HAP-1 (cell line): ENCODE data around the gene COPB2.

Experiments used
- DNase-seq, 2 experiments: peaks; one replicate each; pipeline ENCODE4 v3.0.0-alpha.2; 2016 to 2020; ENCODE audit warnings: low spot score in 2 of 2
- H3K27me3 ChIP-seq: fragments of 250-450 bp; sonication (Bioruptor Pico); 2 replicates; pipeline ENCODE4 v1.5.1; 2020; ENCODE audit warnings: low read depth, mild to moderate bottlenecking, moderate library complexity
- H3K36me3 ChIP-seq: fragments of 250-450 bp; sonication (Bioruptor Pico); replicated peaks from 2 replicates; pipeline ENCODE4 v1.5.1; 2020; ENCODE audit warnings: mild to moderate bottlenecking
- H3K4me1 ChIP-seq: fragments of 250-450 bp; sonication (Bioruptor Pico); 2 replicates; pipeline ENCODE4 v1.5.1; 2020; ENCODE audit warnings: mild to moderate bottlenecking
- H3K4me3 ChIP-seq: fragments of 250-450 bp; sonication (Bioruptor Pico); 2 replicates; pipeline ENCODE4 v1.5.1; 2020; ENCODE audit warnings: mild to moderate bottlenecking, moderate library complexity
- H3K9me3 ChIP-seq: fragments of 250-450 bp; sonication (Bioruptor Pico); 2 replicates; pipeline ENCODE4 v1.5.1; 2020; ENCODE audit warnings: mild to moderate bottlenecking, moderate library complexity
- in situ Hi-C: fragments of 300-500 bp; cut with MboI; formaldehyde crosslinking; loops from 3 replicates; pipeline ENCODE4 v1.14.3; 2020; ENCODE audit warnings: low sequenced_read_pairs, inconsistent platforms, mixed read lengths

COPB2 gene

GRCh38 chr3:139317660-139318430 is 71.6 kb downstream of the COPB2 start:
- DNase-seq, result no peak
- H3K9me3 ChIP-seq, result no peaks in the 10 kb centered on the region
- no peak overlapping the region for H3K4me3 ChIP-seq
- no peaks in the 10 kb centered on the region for H3K36me3 ChIP-seq
- H3K4me1 ChIP-seq, result no peaks in the 10 kb centered on the region
- H3K27me3 ChIP-seq, result peaks cover 3% of the 10 kb centered on the region; the same call in 1 of the 2 replicates
- in situ Hi-C loops, result no loop called here

GRCh38 chr3:139317215-139317614 is 72.2 kb downstream of the COPB2 start:
- in situ Hi-C loops, result no loop called here
- DNase-seq, result no peak
- H3K36me3 ChIP-seq, result no peaks in the 10 kb centered on the region
- peaks cover 3% of the 10 kb centered on the region; the same call in 1 of the 2 replicates for H3K27me3 ChIP-seq
- no peaks in the 10 kb centered on the region for H3K9me3 ChIP-seq
- H3K4me3 ChIP-seq, result no peak overlapping the region
- no peaks in the 10 kb centered on the region for H3K4me1 ChIP-seq

DNA sequence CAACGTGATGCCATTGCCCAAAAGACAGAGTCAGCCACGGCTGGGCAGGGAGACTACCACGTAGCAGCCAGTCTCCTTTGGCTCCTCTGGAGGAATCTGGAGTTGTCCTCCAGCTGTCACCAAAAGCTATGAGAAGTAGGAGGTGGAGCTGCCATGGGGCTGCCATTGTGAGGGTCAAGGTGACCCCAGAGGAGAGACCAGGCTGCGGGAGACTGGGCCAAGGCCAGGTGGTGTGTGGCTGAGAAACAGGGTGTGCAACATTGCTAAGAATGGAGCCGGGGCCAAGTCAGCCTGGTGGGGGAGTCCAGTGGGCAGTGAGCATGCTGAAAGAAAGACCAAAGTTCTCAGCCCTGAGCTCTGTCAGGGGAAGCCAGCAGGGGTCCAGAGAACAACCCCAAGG is 75.5 kb downstream of the COPB2 start:
- no peaks in the 10 kb centered on the region for H3K27me3 ChIP-seq
- DNase-seq, result no peak
- no peaks in the 10 kb centered on the region for H3K9me3 ChIP-seq
- H3K4me1 ChIP-seq, result no peaks in the 10 kb centered on the region
- in situ Hi-C loops, result no loop called here
- no peaks in the 10 kb centered on the region for H3K36me3 ChIP-seq
- H3K4me3 ChIP-seq, result no peak overlapping the region

DNA sequence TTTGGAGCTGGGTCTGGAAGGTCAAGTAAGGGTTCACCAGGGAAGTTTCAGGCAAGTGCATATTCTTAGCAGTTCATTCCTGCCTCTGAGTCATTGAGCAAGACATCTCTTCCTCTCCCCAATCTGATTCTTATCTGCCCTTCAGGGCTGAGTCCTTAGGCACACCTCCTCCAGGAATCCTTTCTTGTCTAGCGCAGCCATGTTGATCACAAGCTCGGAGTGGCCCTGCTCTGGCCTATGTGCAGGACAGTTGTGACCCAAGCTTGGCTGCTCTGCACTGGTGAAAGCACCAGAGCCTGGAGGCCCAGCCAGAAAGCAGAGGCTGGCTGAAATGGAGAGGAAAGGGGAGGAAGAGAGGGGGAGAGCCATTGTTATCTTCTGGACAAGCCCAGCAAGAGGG is 76.5 kb downstream of the COPB2 start:
- Histone ChIP-seq H3K36me3 (no peaks in the 10 kb centered on the region), H3K4me1 (no peaks in the 10 kb centered on the region), H3K4me3 (no peak overlapping the region), H3K9me3 (no peaks in the 10 kb centered on the region), H3K27me3 (no peaks in the 10 kb centered on the region)
- no peak for DNase-seq
- in situ Hi-C loops, result no loop called here

DNA sequence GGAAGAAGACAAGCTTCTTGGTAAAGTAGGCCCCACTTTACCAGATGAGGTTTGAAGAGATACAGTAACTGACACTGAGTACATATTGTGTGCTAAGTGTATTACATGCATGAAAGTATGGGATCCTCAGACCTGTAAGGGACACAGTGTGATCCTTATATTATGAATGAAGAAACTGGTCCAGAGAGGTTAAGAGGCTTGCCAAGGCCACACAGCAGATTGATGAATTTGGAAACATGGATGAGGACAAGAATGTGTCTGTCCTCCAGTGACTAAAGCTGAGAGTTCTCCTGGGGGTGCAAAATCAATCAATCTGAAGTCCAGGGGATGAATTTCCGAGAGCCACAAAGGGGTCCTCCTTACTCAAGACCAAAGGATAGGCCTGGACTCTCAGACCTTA is 77.0 kb downstream of the COPB2 start:
- no peak for DNase-seq
- Histone ChIP-seq H3K9me3 (no peaks in the 10 kb centered on the region), H3K36me3 (no peaks in the 10 kb centered on the region), H3K4me3 (no peak overlapping the region), H3K27me3 (no peaks in the 10 kb centered on the region), H3K4me1 (no peaks in the 10 kb centered on the region)
- in situ Hi-C loops, result no loop called here

GRCh38 chr3:139311557-139311956 is 77.9 kb downstream of the COPB2 start:
- DNase-seq, result no peak
- no peak overlapping the region for H3K4me3 ChIP-seq
- no peaks in the 10 kb centered on the region for H3K9me3 ChIP-seq
- H3K4me1 ChIP-seq, result no peaks in the 10 kb centered on the region
- H3K36me3 ChIP-seq, result no peaks in the 10 kb centered on the region
- no peaks in the 10 kb centered on the region for H3K27me3 ChIP-seq
- in situ Hi-C loops, result no loop called here

- Histone ChIP-seq H3K9me3 (no peaks in the 10 kb centered on the region), H3K36me3 (no peaks in the 10 kb centered on the region), H3K27me3 (no peaks in the 10 kb centered on the region), H3K4me1 (no peaks in the 10 kb centered on the region), H3K4me3 (no peak overlapping the region)
- in situ Hi-C loops, result no loop called here
- no peak for DNase-seq
Measured at GRCh38 chr3:139310474-139310933, 78.9 kb downstream of the COPB2 start.

- H3K9me3 ChIP-seq, result no peaks in the 10 kb centered on the region
- no peaks in the 10 kb centered on the region for H3K4me1 ChIP-seq
- no peaks in the 10 kb centered on the region for H3K27me3 ChIP-seq
- in situ Hi-C loops, result no loop called here
- no peaks in the 10 kb centered on the region for H3K36me3 ChIP-seq
- no peak for DNase-seq
- H3K4me3 ChIP-seq, result no peak overlapping the region
Measured at GRCh38 chr3:139309880-139310279, 79.6 kb downstream of the COPB2 start.

DNA sequence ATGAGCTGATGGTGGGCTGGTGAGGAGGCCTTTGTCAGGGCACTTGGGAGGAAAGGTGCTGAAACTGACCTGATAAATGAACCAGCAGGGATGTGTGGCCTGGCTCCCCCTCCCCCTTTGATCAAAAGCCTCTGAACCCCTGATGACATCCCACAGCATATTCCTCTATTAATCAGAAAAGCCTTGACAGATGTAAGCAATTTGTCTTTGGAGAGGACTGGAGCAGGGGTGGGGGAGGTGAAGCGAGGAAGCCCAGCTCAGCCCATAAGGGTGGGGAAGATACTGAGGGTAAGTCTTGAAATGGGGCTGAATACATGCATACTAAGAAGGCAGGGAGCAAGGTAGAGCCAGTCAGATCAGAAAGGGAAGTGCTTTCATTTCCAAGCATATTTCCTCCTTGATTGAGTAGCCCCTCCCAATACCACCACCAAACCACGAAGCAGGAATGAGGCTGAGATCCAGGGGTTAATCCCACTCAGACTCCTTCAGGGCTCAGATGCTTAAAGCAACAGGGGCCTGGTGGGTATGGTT is 80.3 kb downstream of the COPB2 start:
- no peaks in the 10 kb centered on the region for H3K27me3 ChIP-seq
- H3K9me3 ChIP-seq, result no peaks in the 10 kb centered on the region
- H3K4me1 ChIP-seq, result no peaks in the 10 kb centered on the region
- H3K36me3 ChIP-seq, result no peaks in the 10 kb centered on the region
- no peak for DNase-seq
- H3K4me3 ChIP-seq, result no peak overlapping the region
- in situ Hi-C loops, result no loop called here

- in situ Hi-C loops, result no loop called here
- H3K4me1 ChIP-seq, result no peaks in the 10 kb centered on the region
- no peak for DNase-seq
- H3K36me3 ChIP-seq, result no peaks in the 10 kb centered on the region
- no peak overlapping the region for H3K4me3 ChIP-seq
- H3K27me3 ChIP-seq, result no peaks in the 10 kb centered on the region
- no peaks in the 10 kb centered on the region for H3K9me3 ChIP-seq
Measured at GRCh38 chr3:139308560-139308959, 80.9 kb downstream of the COPB2 start.

- Histone ChIP-seq H3K36me3 (no peaks in the 10 kb centered on the region), H3K27me3 (no peaks in the 10 kb centered on the region), H3K4me1 (no peaks in the 10 kb centered on the region), H3K4me3 (no peak overlapping the region), H3K9me3 (no peaks in the 10 kb centered on the region)
- no peak for DNase-seq
- in situ Hi-C loops, result no loop called here
Measured at GRCh38 chr3:139307601-139308555, 81.6 kb downstream of the COPB2 start.
